Spleen (tissue), 7 donors: ENCODE results near the gene FA2H.

Source experiments
- POLR2A ChIP-seq, 3 donors: fragments of 450-650 bp; IDR thresholded peaks; one replicate each; pipeline ENCODE4 v1.5.1; 2017; ENCODE audit warnings: antibody characterized with exemption in 3 of 3, mild to moderate bottlenecking in 1 of 3
- POLR2AphosphoS5 ChIP-seq, 3 donors: sonication (generic); formaldehyde crosslinking; IDR thresholded peaks; one replicate each; pipeline ENCODE4 v1.5.1; 2017; ENCODE audit warnings: antibody characterized with exemption in 3 of 3
- TF ChIP-seq, protein P1 (sequence below), 11 experiments: fragments of 200-600 bp in 7 of 11; fragments of 450-650 bp in 4 of 11; sonication (generic) in 4 of 11; IDR thresholded peaks in 8 of 11; conservative IDR thresholded peaks in 3 of 11; 1 replicate in 7 of 11; 2 replicates in 4 of 11; pipeline versions ENCODE4 v1.4.0 to v1.8.0; 2016 to 2021; ENCODE audit warnings: antibody characterized with exemption in 11 of 11, inconsistent platforms in 4 of 11, mild to moderate bottlenecking in 1 of 11
- donor health status: DM: no; HTN: no; CAD: no; lungs with moderate emphysema.
- donor health status: DM: no; HTN: no; CAD: no.
- donor health status: DM: no; HTN: no; CAD: no.

DNA sequence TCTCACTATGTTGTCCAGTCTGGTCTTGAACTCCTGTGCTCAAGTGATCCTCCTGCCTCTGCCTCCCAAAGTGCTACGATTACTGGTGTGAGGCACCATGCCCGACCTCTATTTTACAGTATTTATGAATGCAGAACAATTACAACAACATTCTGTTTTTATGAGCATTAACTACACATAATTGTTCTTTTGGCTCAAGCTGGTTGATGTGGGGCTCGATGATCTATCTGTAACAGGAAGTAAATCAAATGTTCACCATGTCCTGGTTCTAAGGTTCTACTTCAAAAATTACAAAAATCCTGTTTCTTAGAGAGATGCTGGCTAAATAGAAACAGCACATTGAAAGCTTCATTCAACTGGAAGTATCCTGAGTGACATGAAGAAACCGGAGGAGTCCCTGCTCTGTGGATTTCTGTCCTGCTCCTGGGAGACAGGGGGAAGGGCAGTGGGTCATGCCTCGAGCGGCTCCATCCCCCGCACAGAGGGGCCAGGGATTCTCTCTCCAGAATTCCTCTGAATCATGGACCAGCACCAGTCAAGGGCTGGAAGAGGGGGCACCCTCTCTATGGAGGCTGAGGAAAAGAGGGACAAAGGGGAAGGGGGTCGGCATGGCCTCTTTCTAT is 31.5 kb downstream of the FA2H start:
- TF ChIP-seq POLR2A (IDR thresholded peaks at IDR 0.05): no peak
- TF ChIP-seq, protein P1, sequence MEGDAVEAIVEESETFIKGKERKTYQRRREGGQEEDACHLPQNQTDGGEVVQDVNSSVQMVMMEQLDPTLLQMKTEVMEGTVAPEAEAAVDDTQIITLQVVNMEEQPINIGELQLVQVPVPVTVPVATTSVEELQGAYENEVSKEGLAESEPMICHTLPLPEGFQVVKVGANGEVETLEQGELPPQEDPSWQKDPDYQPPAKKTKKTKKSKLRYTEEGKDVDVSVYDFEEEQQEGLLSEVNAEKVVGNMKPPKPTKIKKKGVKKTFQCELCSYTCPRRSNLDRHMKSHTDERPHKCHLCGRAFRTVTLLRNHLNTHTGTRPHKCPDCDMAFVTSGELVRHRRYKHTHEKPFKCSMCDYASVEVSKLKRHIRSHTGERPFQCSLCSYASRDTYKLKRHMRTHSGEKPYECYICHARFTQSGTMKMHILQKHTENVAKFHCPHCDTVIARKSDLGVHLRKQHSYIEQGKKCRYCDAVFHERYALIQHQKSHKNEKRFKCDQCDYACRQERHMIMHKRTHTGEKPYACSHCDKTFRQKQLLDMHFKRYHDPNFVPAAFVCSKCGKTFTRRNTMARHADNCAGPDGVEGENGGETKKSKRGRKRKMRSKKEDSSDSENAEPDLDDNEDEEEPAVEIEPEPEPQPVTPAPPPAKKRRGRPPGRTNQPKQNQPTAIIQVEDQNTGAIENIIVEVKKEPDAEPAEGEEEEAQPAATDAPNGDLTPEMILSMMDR (IDR thresholded peaks at IDR 0.05 in 8 of 11, conservative IDR thresholded peaks at IDR 0.05 in 3 of 11): no peak
- no peak for TF ChIP-seq POLR2AphosphoS5 (IDR thresholded peaks at IDR 0.05)
